ENCODE measurements around the gene UGT1A9. TPM values are rescaled to one million over a fixed set of nuclear protein-coding genes. Genes with fewer than 3 reads are reported as not detected.

UGT1A9 gene
- total and polyA plus RNA-seq, 8 donors: 0.73 to 7.0 (median 3.9) TPM; not detected in 5

DNA sequence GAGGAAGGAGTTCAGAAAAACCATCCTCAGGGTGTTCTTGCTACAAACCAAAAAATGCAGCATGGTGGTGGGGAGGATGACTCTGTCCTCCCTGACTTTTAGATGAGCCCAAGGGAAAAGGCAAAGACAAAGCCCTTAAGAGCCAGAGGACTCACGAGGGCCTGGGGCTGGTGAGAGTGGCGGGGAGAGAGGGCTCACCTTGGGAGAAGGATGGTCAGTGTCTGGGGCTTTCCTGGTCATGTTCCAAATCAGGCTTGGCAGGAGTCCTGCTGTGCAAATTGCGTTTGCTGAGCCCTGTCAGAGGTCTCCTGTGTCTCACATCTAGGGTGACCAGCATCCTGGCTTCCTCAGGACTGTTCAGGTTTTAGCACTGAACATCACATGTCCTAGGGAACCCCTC is 93.1 kb downstream of the UGT1A9 start:
- TF ChIP-seq, protein P1, sequence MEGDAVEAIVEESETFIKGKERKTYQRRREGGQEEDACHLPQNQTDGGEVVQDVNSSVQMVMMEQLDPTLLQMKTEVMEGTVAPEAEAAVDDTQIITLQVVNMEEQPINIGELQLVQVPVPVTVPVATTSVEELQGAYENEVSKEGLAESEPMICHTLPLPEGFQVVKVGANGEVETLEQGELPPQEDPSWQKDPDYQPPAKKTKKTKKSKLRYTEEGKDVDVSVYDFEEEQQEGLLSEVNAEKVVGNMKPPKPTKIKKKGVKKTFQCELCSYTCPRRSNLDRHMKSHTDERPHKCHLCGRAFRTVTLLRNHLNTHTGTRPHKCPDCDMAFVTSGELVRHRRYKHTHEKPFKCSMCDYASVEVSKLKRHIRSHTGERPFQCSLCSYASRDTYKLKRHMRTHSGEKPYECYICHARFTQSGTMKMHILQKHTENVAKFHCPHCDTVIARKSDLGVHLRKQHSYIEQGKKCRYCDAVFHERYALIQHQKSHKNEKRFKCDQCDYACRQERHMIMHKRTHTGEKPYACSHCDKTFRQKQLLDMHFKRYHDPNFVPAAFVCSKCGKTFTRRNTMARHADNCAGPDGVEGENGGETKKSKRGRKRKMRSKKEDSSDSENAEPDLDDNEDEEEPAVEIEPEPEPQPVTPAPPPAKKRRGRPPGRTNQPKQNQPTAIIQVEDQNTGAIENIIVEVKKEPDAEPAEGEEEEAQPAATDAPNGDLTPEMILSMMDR (IDR thresholded peaks at IDR 0.05): no peak
- TF ChIP-seq EP300 (IDR thresholded peaks at IDR 0.05): no peak
- no peak for TF ChIP-seq POLR2A (IDR thresholded peaks at IDR 0.05)
- no peak for TF ChIP-seq POLR2AphosphoS5 (IDR thresholded peaks at IDR 0.05)
- no peaks in the 10 kb centered on the region for H3K27me3 ChIP-seq
- no peak overlapping the region for H3K4me3 ChIP-seq
- no peaks in the 10 kb centered on the region for H3K4me1 ChIP-seq
- 62 to 66% (median 63%) methylated on average over 3 of the region's 3 CpGs for WGBS, 5 donors
- H3K9me3 ChIP-seq: no peaks in the 10 kb centered on the region
- peaks cover 0 to 7% (median 2%) of the 10 kb centered on the region in 4 donors for H3K36me3 ChIP-seq
- DNase-seq: no peak
- intact Hi-C loops (cut with DNase I; ENCODE audit: low total_unique reads): no loop called here
- no peak overlapping the region for H3K27ac ChIP-seq

DNA sequence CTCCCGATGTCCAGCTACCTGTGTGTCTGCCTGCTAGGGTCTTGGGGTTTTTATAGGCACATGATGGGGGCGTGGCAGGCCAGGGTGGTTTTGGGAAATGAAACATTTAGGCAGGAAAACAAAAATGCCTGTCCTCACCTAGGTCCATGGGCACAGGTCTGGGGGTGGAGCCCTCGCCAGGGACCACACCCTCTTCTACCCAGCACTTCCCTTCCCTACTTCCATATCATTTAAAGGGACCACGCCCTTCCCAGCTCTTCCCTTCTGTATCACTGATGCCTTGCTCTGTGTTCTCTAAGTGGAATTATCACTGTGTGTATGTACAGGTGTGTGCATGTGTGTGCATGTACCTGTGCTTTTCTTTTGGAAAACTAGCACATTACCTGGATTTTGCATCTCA is 94.7 kb downstream of the UGT1A9 start:
- no peak for DNase-seq
- TF ChIP-seq POLR2A (IDR thresholded peaks at IDR 0.05): no peak
- no peak for TF ChIP-seq POLR2AphosphoS5 (IDR thresholded peaks at IDR 0.05)
- TF ChIP-seq, protein P1 (IDR thresholded peaks at IDR 0.05): no peak
- TF ChIP-seq EP300 (IDR thresholded peaks at IDR 0.05): no peak

DNA sequence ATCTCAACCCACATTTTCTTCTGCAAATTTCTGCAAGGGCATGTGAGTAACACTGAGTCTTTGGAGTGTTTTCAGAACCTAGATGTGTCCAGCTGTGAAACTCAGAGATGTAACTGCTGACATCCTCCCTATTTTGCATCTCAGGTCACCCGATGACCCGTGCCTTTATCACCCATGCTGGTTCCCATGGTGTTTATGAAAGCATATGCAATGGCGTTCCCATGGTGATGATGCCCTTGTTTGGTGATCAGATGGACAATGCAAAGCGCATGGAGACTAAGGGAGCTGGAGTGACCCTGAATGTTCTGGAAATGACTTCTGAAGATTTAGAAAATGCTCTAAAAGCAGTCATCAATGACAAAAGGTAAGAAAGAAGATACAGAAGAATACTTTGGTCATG is 96.4 kb downstream of the UGT1A9 start:
- 80 to 88% (median 84%) methylated on average over 4 of the region's 4 CpGs for WGBS, 5 donors
- intact Hi-C loops (cut with DNase I; ENCODE audit: low total_unique reads): no loop called here
- no peaks in the 10 kb centered on the region for H3K27me3 ChIP-seq

More for the DNA sequence above, 94.7 kb downstream of the UGT1A9 start:
- no peaks in the 10 kb centered on the region for H3K9me3 ChIP-seq
- intact Hi-C loops (cut with DNase I; ENCODE audit: low total_unique reads): no loop called here
- no peaks in the 10 kb centered on the region for H3K4me1 ChIP-seq
- no peak overlapping the region for H3K27ac ChIP-seq
- H3K4me3 ChIP-seq: no peak overlapping the region
- no peaks in the 10 kb centered on the region for H3K27me3 ChIP-seq
- 75 to 87% (median 80%) methylated on average over 4 of the region's 4 CpGs for WGBS, 5 donors
- H3K36me3 ChIP-seq: peaks cover 0 to 9% (median 2%) of the 10 kb centered on the region in 4 donors

DNA sequence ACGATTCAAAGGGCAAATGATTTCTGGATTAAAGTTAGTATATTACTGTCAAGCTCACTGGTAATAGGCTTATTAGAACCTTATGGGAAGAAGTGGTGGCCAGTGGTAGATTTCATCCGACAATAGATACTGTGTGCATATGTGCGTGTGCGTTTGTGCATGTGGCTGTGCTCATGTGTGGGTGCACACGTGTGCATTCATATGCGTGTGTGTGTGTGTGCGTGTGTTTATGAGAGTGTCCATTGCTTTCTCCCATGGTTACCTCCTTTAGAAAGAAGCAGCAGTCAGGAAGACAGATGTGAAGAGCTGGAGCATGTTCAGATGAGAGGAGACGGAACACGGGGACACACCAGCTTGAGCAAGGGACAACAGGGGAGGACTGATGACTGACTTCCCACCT is 97.6 kb downstream of the UGT1A9 start:
- intact Hi-C loops (cut with DNase I; ENCODE audit: low total_unique reads): no loop called here
- DNase-seq: no peak
- TF ChIP-seq, protein P1 (IDR thresholded peaks at IDR 0.05): no peak
- TF ChIP-seq EP300 (IDR thresholded peaks at IDR 0.05) (no peak), POLR2AphosphoS5 (IDR thresholded peaks at IDR 0.05) (no peak), POLR2A (IDR thresholded peaks at IDR 0.05) (no peak)
- H3K4me1 ChIP-seq: no peaks in the 10 kb centered on the region
- no peak overlapping the region for H3K4me3 ChIP-seq
- H3K36me3 ChIP-seq: peaks cover 0 to 13% (median 4%) of the 10 kb centered on the region in 4 donors
- WGBS, 5 donors: 93 to 96% (median 94%) methylated on average over 9 of the region's 9 CpGs
- no peak overlapping the region for H3K27ac ChIP-seq
- no peaks in the 10 kb centered on the region for H3K9me3 ChIP-seq
- H3K27me3 ChIP-seq: no peaks in the 10 kb centered on the region

More for the DNA sequence above, 96.4 kb downstream of the UGT1A9 start:
- H3K4me1 ChIP-seq: no peaks in the 10 kb centered on the region
- TF ChIP-seq, protein P1 (IDR thresholded peaks at IDR 0.05): no peak
- TF ChIP-seq EP300 (IDR thresholded peaks at IDR 0.05) (no peak), POLR2A (IDR thresholded peaks at IDR 0.05) (no peak), POLR2AphosphoS5 (IDR thresholded peaks at IDR 0.05) (no peak)
- H3K27ac ChIP-seq: no peak overlapping the region
- no peak overlapping the region for H3K4me3 ChIP-seq
- no peaks in the 10 kb centered on the region for H3K9me3 ChIP-seq
- no peak for DNase-seq
- peaks cover 0 to 13% (median 4%) of the 10 kb centered on the region in 4 donors for H3K36me3 ChIP-seq

All from stomach (tissue), 9 donors.